HCT116 (cell line): ENCODE results near the gene ACTG1.

Experiments
- CEBPB ChIP-seq: IDR thresholded peaks from 2 replicates; pipeline ENCODE4 v1.6.1; 2012; ENCODE audit warnings: low read depth
- CTCF ChIP-seq, 3 experiments: fragments of 200-600 bp in 1 of 3; sonication (generic) in 1 of 3; IDR thresholded peaks in 2 of 3; conservative IDR thresholded peaks in 1 of 3; 2 replicates each; pipeline ENCODE4 v1.5.1; 2012 to 2017; ENCODE audit warnings: low read depth in 2 of 3, low read length in 2 of 3, antibody characterized with exemption in 1 of 3, borderline replicate concordance in 1 of 3, control low read depth in 1 of 3, mild to moderate bottlenecking in 1 of 3, mixed read lengths in 1 of 3, mixed run types in 1 of 3, moderate library complexity in 1 of 3; ENCODE audit not compliant: insufficient read depth in 1 of 3
- EGR1 ChIP-seq: IDR thresholded peaks from 2 replicates; pipeline ENCODE4 v1.6.1; 2012; ENCODE audit warnings: low read depth
- EZH2 ChIP-seq: fragments of 200-600 bp; sonication (generic); IDR thresholded peaks from 2 replicates; pipeline ENCODE4 v1.6.1; 2017; ENCODE audit warnings: antibody characterized with exemption, mixed run types
- EZH2phosphoT487 ChIP-seq: fragments of 200-600 bp; IDR thresholded peaks from 2 replicates; pipeline ENCODE4 v1.6.1; 2018; ENCODE audit warnings: antibody characterized with exemption, borderline replicate concordance
- MAX ChIP-seq: IDR thresholded peaks from 2 replicates; pipeline ENCODE4 v1.6.1; 2012
- POLR2A ChIP-seq: IDR thresholded peaks from 2 replicates; pipeline ENCODE4 v1.7.0; 2011; ENCODE audit warnings: borderline replicate concordance; ENCODE audit not compliant: insufficient read depth, insufficient read length; ENCODE audit errors: extremely low read depth
- RAD21 ChIP-seq: IDR thresholded peaks from 2 replicates; pipeline ENCODE4 v1.6.1; 2012; ENCODE audit warnings: low read depth, mild to moderate bottlenecking
- REST ChIP-seq: IDR thresholded peaks from 2 replicates; pipeline ENCODE4 v1.6.1; 2012; ENCODE audit warnings: low read depth

- TF ChIP-seq CTCF (IDR thresholded peaks at IDR 0.05 in 2 of 3, conservative IDR thresholded peaks at IDR 0.05 in 1 of 3; ENCODE audit: borderline replicate concordance in 1 of 3, insufficient read depth in 1 of 3, low read depth in 2 of 3, low read length in 2 of 3) (no peak), MAX (no peak), EZH2 (no peak), CEBPB (no peak), RAD21 (no peak), REST (no peak), POLR2A (no peak), EZH2phosphoT487 (no peak), EGR1 (no peak)
These were observed 28.8 kb downstream of the ACTG1 start for GRCh38 chr17:81483862-81484194.
